ENCODE data around the gene EHMT2. TPM values are rescaled to one million over a fixed set of nuclear protein-coding genes. Genes with fewer than 3 reads are reported as not detected.

Gene EHMT2
- total and polyA plus RNA-seq, 2 donors (not counting 3 experiments of a cell fraction or from before 2014, with no cell fraction given): 53.3 to 54.3 TPM

GRCh38 chr6:31844507-31844906, 53.0 kb downstream of the EHMT2 start:
- Histone ChIP-seq H3K36me3 (ENCODE audit: control insufficient read depth in 2 of 2, extremely low read depth in 1 of 2, insufficient read depth in 2 of 2, low read length in 2 of 2) (peaks cover 6 to 10% of the 10 kb centered on the region in 2 experiments), H3K4me1 (ENCODE audit: control insufficient read depth, extremely low read depth, insufficient read depth, low read length) (no peaks in the 10 kb centered on the region), H3K9me3 (replicated peaks; ENCODE audit: control insufficient read depth, insufficient read depth, low read length) (no peaks in the 10 kb centered on the region), H3K79me2 (ENCODE audit: control insufficient read depth, insufficient read depth, low read length) (no peaks in the 10 kb centered on the region), H3K27ac (ENCODE audit: insufficient read depth, low read depth, low read length) (no peak overlapping the region), H3K9ac (replicated peaks; ENCODE audit: extremely low read depth, insufficient read depth, low read length) (no peak overlapping the region), H3K4me2 (ENCODE audit: insufficient read depth, low read length) (no peak overlapping the region), H3K9me1 (replicated peaks; ENCODE audit: control insufficient read depth, extremely low read depth, insufficient read depth, low read length) (no peaks in the 10 kb centered on the region), H4K20me1 (replicated peaks; ENCODE audit: control insufficient read depth, extremely low read depth, insufficient read depth, low read length) (no peaks in the 10 kb centered on the region), H2AFZ (ENCODE audit: low read depth, low read length) (no peak overlapping the region), H3K4me3 (replicated peaks in 1 of 3; ENCODE audit: insufficient read depth in 1 of 3, low read depth in 1 of 3, low read length in 3 of 3) (no peak overlapping the region), H3K27me3 (ENCODE audit: control insufficient read depth in 2 of 2, insufficient read depth in 2 of 2, low read length in 2 of 2) (no peaks in the 10 kb centered on the region)
- TF ChIP-seq MAX (IDR thresholded peaks at IDR 0.05; ENCODE audit: insufficient read depth, insufficient read length): no peak
- TF ChIP-seq POLR2A (IDR thresholded peaks at IDR 0.05; ENCODE audit: low read depth, low read length): no peak
- TF ChIP-seq EZH2 (IDR thresholded peaks at IDR 0.05; ENCODE audit: borderline replicate concordance, low read depth, low read length, severe bottlenecking): no peak
- no peak for TF ChIP-seq CTCF (IDR thresholded peaks at IDR 0.05; ENCODE audit: extremely low read depth in 1 of 2, insufficient read depth in 1 of 2, low read depth in 1 of 2, low read length in 2 of 2)
- no peak for TF ChIP-seq POLR2AphosphoS5 (IDR thresholded peaks at IDR 0.05; ENCODE audit: insufficient read depth, low read depth, low read length)
- TF ChIP-seq FOS (IDR thresholded peaks at IDR 0.05; ENCODE audit: borderline replicate concordance, insufficient read depth, low read length): no peak
- no peak for TF ChIP-seq MYC (IDR thresholded peaks at IDR 0.05; ENCODE audit: low read depth, low read length)
- TF ChIP-seq GATA2 (IDR thresholded peaks at IDR 0.05; ENCODE audit: insufficient read depth, insufficient read length, low read depth, low read length): no peak
- no peak for TF ChIP-seq JUN (IDR thresholded peaks at IDR 0.05; ENCODE audit: borderline replicate concordance, insufficient read depth, insufficient read length, low read depth)
- intact Hi-C loops (cut with micrococcal nuclease): no loop called here
- POLR2A ChIA-PET: interaction anchor here (1.0 to 1.1 kb wide), 2 partner anchors 18 to 29 kb away, joined by 3 read pairs; partner anchors contain the start of genes HSPA1A, HSPA1L and NEU1
- CTCF ChIA-PET: interaction anchor here (0.6 to 1.7 kb wide), 2 partner anchors 12 to 247 kb away, joined by 3 read pairs; no protein-coding TSS in a partner anchor
- BruUV-seq (replicated peaks): no TSS peak
- no peak for FAIRE-seq
- dilution Hi-C loops (cut with MboI; ENCODE audit: extremely low pct_ligation_motif_present, low sequenced_read_pairs): no loop called here
- no peak for DNase-seq (ENCODE audit: low read depth, low spot score)
